Measurements from ENCODE around the gene TRIM44.

DNA sequence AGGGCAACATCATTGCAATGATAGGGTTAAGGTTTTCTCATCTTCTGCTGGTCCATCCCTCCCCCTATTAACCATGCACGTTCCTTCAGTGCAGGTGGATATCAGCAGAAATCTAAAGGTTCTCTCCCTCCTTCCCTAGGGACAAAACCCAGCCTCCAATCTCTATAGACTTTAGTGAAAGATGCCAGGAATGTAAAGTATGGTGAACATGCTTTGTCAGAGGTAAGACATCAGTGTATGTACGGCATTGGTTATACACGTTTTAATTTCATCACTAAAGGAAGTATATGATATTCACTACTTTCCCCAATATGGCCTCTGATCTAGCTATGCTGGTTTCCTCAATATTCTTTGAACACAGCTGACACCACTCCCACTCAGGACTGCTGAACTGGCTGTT, 200.1 kb downstream of the TRIM44 start:
- TF ChIP-seq, protein P1, sequence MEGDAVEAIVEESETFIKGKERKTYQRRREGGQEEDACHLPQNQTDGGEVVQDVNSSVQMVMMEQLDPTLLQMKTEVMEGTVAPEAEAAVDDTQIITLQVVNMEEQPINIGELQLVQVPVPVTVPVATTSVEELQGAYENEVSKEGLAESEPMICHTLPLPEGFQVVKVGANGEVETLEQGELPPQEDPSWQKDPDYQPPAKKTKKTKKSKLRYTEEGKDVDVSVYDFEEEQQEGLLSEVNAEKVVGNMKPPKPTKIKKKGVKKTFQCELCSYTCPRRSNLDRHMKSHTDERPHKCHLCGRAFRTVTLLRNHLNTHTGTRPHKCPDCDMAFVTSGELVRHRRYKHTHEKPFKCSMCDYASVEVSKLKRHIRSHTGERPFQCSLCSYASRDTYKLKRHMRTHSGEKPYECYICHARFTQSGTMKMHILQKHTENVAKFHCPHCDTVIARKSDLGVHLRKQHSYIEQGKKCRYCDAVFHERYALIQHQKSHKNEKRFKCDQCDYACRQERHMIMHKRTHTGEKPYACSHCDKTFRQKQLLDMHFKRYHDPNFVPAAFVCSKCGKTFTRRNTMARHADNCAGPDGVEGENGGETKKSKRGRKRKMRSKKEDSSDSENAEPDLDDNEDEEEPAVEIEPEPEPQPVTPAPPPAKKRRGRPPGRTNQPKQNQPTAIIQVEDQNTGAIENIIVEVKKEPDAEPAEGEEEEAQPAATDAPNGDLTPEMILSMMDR (IDR thresholded peaks at IDR 0.05; ENCODE audit: low read depth, low read length), result no peak
- TF ChIP-seq POLR2A (IDR thresholded peaks at IDR 0.05; ENCODE audit: extremely low read depth, insufficient read length) (no peak), MYC (IDR thresholded peaks at IDR 0.05; ENCODE audit: low read depth, low read length) (no peak)
- TF ChIP-seq, protein P2, sequence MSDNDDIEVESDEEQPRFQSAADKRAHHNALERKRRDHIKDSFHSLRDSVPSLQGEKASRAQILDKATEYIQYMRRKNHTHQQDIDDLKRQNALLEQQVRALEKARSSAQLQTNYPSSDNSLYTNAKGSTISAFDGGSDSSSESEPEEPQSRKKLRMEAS (IDR thresholded peaks at IDR 0.05; ENCODE audit: low read depth, low read length), result no peak
